GM19328 (cell line): ENCODE data around the gene RSPH6A.
"Not testable (repeated sequence)": the region's sequence is repeated elsewhere in the genome, so short reads cannot be mapped to it uniquely, and the experiment has no call there.

ENCODE experiments used
- ATAC-seq: cut with Tn5 transposase; IDR thresholded peaks from one replicate; pipeline ENCODE4 v1.9.1; 2021; ENCODE audit warnings: mild to moderate bottlenecking, moderate library complexity; ENCODE audit not compliant: unreplicated experiment

Gene RSPH6A

DNA sequence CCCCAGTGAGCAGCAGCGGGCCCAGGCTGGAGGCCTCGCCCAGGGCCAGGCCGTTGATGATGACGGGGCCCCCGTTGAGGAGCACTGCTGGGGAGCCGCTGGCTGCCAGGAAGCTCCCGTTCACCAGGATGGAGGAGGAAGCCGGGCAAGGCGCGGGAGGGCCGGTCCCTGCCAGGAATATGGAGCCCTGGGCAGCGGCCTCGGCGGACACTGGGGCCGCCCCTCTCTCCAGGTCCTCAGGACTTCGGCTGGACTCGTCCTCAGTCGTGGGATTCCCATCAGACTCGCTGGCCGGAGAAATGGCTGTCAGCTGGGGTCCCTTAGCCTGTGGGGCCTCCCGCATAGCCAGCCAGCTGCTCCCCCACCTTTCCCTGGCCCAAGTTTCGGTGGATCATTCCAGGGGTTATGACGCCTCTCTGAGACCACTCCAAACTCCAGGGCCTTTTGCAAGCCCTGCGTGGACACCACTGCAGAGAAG, 48.2 kb downstream of the RSPH6A start:
- no peak for ATAC-seq

DNA sequence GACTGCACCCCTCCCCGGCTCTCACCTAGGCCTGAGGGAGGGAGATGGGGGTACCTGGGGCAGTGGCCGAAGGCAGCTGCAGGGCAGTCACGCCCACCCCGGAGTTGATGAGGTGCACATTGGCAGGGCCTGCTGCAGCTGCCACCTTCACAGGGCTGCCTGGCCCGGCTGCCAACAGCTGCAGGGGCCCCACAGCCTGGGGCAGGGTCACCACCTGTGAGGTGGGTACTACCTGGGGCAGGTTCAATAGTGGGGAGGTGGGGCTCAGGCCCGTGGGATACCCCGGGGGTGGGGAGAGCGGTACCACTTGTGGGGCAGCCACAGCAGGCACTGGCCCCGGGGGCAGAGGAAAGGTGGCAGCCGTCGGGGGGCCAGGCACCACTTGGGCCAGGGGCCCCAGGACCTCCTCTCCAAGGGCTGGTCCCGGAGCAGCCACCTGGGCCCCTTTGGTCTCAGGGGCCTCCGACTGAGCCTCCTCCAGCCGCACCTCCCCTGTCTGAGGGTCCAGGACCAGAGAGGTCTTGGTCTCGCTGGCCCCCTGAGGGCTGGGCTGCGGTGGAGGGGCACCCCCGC, 48.7 kb downstream of the RSPH6A start:
- ATAC-seq = no peak

DNA sequence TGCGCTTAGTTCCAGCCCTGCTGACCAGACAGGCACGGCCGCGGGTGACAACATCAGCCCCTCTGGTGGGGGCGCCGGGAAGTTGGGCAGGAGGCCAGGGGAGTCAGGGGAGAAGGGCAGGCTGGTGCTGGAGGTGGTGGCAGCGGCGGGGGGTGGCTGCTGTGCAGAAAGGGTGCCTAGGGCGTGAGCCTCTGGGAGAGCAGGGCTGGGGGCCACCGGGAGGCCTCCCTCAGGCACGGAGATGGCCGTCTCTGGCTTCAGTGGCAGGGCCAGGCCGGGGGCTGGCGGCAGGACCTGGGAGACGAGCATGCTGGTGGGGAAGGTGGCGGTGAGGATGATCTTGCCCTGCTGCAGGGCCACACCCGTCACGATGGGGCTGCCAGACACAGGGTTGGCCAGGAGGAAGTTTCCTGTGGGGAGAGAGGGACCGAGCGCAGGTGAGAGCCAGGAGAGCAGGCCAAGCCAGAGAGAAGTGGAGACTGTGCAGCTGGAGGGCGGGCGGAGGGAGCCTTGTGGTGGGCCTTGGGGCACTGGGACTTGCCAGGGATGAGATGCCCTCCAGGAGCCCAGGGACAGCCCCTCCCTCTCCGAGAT, 49.3 kb downstream of the RSPH6A start:
- no peak for ATAC-seq

DNA sequence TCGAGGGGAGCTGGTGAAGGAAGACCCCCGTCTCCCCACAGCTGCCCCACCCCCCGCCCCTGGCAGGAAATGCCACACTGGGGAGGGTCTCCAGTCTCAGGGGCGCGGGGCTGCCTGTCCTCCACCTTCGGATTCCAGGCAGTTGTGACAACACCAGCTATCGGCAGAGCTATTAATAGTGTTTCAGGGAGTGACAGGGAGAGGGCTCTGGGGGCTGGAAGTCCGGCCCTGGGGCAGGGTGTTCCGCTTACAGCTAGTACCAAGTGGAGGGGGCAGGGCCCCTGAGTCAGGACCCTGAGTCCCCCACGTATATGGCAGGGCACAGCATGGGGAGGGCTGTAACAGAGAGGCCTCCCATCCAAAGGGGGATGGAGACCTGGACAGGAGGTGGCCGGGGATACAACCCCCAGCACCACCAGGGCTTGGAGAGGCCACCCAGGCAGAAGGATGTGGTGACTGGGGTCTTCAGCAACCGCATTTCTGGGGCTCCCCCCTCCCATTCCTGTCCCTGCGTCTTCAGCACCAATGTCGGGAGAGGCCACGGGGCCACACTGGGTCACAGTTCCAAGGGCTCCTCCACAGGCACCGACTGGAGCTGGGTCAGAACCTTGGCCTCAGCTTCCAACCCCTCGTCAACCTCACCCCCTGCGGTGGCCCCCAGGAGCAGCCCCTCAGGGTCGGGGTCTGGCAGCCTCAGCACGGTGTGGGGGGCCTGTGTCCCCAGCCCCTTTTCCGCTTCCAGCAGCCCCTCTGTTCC, 50.0 kb downstream of the RSPH6A start:
- no peak for ATAC-seq

DNA sequence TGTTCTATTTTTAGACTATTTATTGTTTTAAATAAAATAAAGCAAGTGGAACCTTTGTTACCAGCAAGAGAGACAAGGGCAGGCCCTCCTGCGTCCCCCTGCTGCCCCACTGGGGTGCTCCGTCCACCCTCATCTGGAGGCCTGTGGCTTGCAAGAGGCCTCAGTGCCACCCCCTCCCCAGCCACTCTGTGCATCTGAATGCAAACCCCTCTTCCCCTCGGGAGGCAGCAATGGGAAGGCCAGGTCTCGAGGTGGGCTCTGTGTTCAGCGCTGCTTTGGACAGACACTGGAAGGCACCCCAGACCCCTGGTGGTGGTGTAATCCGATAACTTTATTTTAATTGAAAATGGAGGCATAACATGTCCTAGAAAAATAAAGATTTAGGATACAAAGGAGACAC, 50.6 kb downstream of the RSPH6A start:
- no peak for ATAC-seq

DNA sequence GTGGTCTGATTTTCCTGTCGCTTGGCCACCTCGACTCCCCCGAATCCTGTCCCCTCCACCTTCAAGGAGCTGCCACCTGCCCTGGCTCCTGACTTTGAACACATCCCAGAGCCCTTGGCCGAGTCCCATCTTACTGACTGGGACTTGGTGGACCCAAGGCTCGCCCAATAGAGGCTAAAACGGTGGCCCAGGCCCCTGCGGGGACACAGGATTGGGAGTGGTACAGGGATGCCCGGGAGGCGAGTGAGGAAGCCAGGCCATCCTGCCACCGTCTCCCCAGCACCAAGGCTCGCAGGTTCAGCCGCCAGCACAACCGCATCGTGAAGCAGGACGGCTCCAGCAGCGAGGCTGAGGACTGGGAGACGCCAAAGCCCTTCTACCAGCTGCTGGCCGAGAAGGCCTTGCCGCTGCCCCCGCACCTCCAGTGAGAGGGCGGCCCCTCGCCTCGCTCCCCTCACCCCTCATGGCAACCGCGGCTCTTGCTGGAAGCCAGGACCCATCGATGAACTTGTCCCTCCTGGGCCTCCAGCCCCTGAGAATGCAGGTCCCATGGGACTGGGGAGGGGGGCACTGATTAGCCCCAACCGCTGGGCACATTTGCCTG, 51.3 kb downstream of the RSPH6A start:
- ATAC-seq = no peak

DNA sequence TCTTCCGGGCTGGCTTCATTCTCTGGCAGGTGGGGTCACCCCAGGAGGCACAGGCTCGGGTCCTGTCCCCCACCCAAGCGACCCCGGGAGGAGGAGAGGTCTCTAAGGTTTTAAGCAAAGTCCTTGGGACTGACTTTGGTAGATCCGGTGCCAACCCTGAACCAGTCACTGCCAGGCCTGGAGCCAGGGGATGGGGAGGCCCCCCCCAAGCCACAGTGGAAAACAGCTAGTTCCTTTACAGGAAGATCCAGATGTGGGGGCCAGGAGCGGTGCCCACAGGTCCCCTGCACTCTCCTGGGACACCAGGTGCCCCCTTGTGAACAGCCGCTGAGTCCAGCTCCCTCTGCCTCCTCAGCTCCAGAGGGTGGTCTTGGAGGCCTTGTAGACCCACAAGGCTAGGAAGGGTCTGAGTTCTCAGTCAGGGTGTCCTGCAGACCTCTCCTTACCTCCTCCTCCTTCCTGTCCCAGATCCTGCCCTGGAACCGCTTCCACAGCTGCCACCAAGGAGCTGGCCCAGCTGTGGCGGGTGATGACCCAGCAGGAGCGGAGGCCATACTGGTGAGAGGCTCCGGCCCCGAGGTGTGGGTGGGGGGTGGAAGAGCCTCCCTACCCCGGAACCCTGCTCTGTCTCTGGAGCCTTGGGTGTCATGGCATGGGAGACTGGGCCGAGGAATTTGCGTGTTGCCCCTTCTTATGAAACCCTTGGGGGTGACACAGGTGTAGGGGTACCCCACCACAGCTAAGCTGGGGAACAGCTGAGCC, 52.1 kb downstream of the RSPH6A start:
- ATAC-seq = no peak

DNA sequence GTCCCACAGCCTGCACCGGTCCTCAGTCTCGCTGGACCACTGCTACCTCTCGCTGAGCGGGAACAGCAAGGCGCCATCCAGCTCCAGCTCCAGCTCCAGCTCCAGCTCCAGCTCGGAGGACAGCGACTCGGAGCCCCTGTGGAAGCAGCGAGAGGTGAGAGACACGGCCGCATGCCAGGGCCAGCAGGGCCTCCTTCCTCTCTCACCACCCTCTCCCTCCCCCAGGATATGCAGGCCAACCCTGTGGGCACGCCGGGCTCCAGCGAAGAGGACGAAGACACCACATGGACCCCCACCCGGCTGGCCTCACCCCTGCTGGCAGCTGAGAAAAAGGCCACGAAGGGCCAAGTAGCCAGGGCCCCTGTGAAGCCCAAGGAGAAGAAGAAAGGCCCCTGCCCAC, 53.4 kb downstream of the RSPH6A start:
- no peak for ATAC-seq

DNA sequence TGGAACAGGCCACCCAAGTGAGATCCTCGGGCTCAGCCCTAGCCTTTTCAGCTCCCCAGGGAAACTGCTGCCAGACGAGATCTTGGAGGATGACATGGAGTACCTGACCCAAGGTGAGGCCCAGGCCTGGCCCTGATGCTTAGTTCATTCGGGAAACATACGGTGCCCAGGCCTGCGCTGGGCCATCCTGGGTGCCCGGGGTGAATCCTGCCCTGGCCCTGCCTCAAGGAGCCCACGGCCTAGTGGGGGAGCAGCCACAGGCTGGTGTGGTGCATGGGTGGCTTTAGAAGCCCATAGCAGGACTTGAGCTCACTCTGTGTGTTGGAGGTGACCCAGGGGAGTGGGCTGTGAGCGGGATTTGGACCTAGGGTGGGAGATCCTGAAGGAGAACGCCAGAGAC, 56.2 kb downstream of the RSPH6A start:
- ATAC-seq = no peak

DNA sequence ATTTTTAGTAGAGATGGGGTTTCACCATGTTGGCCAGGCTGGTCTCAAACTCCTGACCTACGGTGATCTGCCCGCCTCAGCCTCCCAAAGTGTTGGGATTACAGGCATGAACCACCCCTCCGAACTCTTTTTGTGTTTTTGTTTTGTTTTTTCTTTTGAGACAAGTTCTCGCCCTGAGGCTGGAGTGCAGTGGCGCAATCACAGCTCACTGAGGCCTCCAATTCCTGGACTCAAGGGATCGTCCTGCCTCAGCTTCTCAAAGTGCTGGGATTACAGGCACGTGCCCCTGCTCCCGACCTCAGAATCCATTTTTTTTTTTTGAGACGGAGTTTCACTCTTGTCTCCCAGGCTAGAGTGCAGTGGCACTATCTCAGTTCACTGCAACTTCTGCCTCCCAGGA, 57.4 kb downstream of the RSPH6A start:
- no peak for ATAC-seq

DNA sequence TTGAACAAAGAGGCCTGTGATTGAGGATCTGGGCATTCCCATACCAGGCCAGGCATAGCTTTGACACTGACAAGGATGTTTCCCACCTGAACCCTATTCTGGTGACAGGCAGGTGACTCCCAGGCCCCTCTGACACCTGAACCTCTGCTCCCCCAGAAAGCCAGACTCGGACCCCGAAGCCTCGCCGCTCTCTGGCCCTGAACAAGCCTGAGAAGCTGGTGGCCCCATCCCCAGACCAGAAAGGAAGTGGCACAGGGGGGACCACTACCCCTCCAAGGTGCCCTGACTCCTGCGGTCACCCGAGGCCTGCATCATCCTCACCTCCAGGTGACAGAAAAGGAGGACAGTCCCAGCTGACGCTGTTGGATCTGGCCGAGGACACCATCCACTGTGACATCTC, 60.8 kb downstream of the RSPH6A start:
- ATAC-seq = no peak

DNA sequence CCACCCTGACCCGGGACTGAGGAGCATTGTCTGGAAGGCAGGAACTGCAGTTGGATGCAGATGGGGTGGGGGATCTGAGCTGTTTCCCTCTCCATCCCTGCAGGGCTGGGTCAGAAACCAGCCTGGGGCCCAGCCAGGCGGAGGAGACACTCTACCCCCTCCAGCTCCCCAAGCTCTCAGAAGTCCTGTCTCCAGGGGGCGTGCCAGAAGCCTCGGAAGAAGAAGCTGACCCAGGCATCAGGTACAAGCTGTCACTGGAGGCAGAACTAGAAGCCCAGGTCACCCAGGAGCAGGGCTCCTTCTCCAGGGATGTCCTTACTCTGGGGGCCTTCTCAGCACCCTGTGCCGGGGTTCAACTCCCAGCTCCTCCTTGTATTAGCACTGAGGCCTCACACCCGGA, 61.6 kb downstream of the RSPH6A start:
- no peak for ATAC-seq

DNA sequence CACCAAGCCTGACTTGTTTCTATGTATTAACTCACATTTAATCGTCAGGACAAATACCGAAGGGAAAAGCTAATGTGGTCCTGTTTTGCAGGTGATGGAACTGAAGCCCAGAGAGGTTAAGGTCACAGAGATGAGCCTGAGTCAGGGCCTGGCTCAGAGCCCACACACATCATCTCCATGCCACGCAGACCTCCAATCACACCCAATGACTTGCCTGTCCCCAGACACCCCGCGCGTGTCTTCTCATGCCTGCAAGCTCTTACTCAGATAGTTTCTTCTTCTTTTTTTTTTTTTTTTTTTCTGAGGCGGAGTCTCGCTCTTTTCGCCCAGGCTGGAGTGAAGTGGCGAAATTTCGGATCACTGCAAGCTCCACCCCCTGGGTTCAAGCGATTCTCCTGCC, 62.5 kb downstream of the RSPH6A start:
- ATAC-seq = no peak

DNA sequence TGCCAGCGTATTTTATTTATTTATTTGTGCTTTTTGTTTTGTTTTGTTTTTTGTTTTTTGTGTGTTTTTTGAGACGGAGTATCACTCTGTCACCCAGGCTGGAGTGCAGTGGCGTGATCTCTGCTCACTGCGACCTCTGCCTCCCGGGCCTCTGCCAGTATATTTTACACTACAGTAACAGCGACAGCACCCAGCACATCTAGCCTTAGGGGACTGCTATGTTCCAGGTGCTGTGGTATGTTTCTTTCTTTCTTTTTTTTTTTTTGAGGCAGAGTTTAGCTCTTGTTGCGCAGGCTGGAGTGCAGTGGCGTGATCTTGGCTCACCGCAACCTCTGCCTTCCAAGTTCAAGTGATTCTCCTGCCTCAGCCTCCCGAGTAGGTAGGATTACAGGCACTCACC, 63.6 kb downstream of the RSPH6A start:
- ATAC-seq = not testable (repeated sequence)

DNA sequence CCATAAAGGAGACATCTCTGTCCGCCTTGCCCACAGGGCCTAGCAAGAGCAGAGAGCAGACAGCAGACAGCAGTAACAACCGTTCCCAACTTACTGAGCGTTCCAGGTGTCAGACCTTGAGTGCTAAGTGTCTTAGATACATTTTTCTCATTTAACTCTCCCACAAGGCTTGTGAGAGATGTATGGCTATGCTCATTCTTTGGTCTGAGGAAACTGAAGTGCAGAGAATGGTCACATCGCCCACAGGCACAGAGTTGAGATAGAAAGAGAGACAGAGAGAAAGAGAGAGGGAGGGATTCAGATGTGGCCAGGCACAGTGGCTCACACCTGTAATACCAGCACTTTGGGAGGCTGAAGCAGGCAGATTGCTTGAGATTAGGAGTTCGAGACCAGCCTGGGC, 67.6 kb downstream of the RSPH6A start:
- no peak for ATAC-seq

DNA sequence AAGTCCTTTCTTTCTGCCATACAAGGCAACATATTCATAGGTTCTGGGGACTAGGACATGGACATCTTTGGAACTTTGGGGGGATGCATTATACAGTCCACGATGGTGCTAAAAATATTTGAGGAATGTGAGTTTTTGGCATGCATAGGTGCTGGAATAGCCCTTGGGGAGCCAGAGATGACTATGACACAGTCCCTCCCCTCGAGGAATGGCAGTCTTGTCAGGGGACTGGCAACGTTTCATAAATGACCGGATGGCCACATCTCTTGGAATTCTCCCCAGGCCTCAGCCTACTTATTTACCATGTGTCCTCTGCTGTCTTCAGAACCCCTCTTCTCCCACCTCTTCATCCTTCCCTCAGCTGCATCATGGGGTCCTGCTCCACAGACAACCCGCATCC, 68.2 kb downstream of the RSPH6A start:
- ATAC-seq = no peak
